SHP77 treated with DMSO at 0.1 percent for 48 hours (cell line): Measurements from ENCODE around the gene MCF2L2.

Experiments used
- DNase-seq: peaks from one replicate; lab custom pipeline; 2025; lab: John Stamatoyannopoulos, UW

Gene MCF2L2

DNA sequence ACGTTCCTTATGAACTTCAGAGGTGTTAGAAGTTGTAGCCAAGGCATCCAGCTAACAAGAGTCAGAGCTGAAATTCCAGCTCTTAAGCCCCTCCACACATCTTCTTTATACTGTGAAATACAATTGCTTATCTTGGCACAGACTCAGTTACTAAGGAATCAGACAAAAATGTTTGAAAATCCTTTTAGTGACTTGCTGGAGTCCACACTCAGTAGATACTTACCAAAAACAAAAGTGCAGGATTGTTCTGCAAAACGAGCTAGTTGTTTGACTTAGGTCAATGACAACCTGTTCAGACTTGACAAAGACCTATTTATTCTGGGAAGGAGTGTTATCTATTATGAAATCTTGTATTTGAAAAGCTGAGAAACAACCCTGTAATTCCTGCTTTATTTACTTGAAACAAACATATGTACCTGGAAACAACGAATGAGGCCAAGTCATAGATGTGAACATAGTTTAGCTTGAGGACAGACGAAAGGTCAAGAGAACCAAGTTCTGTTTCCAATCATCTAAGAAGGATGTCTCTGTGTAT is 136.9 kb downstream of the MCF2L2 start:
- DNase-seq, result no peak

DNA sequence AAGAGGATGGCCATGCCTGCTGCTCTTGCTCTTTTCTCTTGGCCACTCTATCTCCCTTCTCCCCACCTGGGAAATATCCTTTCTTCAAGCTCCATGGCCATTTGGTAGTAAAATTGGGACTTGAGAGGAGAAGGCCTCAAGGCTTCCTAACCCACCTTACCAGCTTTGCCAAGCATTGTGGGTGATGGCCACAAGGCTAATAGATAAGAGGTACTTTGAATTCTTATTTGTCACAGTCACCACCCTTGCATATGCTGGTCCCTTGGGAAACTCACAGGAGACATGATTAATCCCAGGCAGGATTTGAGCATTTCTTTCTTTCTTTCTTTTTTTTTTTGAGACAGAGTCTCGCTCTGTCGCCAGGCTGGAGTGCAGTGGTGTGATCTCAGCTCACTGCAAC is 138.2 kb downstream of the MCF2L2 start:
- no peak for DNase-seq

DNA sequence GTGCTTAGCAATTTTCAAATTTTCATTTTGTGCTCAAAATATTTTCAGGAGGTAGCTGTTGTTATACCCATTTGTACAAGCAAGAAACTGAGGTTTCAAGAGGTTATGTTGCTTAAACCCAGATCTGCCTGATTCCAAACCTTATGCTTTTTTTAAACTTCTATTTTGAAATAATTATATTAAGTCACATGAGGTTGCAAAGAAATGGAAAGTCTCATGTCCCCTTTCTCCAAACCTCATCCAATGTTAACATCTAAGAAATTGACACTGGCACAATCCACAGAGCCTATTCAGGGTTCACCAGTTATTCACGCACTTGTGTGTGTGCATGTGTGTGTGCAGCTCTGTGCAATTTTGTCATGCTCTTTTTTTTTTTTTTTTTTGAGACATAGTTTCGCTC is 140.3 kb downstream of the MCF2L2 start:
- no peak for DNase-seq

DNA sequence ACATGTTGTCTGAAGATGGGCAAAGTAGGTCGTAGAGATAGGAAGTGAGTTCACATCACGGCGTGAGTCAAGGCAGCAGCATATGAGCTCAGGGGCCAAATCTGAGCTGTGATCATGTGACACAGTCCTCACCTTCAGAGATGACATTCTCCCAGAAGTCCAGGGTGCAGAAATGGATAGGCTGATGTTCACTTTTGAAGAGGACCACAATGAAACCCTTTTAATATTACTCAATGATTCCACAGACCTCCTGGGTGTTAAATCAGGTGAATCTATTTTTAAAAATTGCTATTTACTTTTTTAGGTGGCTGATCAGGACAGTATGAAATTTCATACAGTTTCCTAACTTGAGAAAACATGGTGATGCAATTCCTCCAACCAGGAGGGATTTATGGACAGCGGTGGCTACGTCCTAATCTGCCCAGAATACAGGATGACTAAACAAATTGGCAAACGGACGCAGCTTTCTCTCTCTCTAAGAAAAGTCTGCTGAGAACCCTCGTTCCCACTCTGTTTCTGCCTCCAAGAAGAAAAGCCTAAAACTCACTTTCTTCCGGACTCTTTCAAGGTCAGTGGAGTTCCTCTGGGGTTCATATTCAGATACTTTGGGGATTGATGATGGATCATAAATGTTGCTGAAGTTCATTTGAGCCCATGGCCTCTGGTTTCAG is 141.0 kb downstream of the MCF2L2 start:
- DNase-seq, result peak; percentile 28

DNA sequence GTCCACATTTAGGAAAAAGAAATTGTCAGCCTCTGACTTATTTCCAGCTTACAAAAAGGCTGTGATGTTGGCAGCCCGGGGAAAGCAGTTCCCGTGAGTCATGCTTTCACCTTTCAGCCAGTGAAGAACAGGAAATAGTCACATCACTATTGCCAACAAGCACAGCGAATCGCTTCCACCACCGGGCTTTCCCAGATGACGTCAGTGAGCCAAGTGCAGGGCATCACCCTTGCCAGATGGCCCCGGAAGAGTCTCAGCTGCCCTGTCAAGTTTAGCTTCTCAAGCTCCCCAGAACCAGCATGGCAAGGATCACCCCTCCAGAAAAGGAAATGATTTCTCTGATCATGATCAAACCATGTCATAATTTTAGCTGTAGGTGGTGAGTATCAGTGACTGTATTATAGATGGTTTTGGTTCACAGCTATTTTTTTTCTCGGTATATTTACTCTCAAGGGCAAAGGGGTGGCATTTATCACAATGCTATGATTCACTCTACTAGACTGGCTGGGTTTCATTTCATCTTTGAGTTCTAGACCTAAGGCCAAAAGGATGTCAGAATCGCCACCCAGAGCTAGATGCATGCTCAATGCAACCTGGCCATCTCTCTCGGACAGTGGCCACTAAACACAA is 142.5 kb downstream of the MCF2L2 start:
- peak; percentile 94 for DNase-seq

GRCh38 chr3:183285318-183285717 is 143.1 kb downstream of the MCF2L2 start:
- no peak for DNase-seq

DNA sequence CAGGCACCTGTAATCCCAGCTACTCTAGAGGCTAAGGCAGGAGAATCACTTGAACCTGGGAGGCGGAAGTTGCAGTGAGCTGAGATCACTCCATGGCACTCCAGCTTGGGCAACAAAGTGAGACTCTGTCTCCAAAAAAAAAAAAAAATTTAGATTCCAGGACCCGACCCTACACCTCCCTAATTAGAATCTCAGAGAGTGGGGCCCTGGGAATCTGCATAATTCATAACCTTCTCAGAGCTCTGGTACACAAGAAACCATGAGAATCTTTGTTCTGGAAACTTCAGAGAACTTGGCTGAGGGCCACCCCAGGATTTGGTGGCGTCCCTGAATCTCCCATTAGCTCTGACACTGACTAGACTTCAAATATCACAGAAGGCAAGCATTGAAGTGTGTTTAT is 143.8 kb downstream of the MCF2L2 start:
- no peak for DNase-seq

DNA sequence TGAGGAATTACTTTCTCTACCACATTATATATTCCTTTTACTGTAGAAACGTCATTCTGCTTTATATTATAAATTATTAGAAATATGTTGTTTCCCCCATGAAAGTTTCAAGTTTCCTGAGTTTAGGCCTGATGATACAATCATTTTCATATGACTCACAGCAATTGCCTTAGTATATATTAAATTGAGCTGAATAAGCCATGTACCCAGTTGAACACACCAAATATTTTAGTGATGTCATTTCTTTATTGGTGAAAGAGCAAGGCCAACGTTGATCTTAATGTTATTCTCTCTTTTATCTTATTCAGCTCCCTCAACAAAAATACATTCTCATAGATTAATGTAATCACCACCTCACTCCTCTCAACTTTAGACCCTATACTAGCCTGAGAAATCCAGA is 144.5 kb downstream of the MCF2L2 start:
- DNase-seq, result no peak

- no peak for DNase-seq
These were observed 147.2 kb downstream of the MCF2L2 start for GRCh38 chr3:183281126-183281797.

DNA sequence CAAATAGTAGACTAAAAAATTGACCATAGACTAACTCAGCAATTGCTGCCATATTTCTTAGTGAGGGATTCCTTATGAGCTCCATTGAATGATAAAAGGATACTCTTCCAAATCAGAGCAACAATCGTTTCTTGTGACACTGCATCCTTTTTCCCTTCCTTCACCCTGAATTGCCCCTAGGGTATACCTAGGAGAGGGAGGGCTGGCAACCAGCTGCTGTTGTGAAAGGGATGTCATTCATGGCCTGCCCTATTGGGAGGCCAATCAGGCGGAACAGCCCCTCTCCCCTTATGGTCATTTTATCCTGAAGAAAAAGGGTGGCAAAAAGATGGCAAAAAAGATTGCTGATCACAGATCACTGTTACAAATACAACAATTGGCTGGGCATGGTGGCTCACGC is 149.0 kb downstream of the MCF2L2 start:
- DNase-seq, result no peak

GRCh38 chr3:183278479-183279088 is 149.8 kb downstream of the MCF2L2 start:
- no peak for DNase-seq

DNA sequence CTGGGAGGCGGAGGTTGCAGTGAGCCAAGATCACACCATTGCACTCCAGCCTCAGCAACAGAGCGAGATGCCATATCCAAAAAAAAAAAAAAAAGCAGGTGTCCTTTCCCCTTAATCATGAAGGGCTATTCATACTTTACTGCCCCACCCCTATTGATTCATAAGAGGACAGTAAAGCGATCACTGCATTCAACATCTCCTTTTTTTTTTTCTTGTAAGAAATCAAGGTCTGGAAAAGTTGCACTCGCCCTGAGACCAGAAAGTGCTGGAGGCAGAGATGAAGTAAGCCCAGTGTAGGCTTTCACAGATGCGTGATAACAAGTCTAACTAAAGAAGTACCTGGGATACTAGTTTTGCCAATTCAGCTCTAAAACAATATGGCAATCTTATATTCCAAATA is 151.2 kb downstream of the MCF2L2 start:
- DNase-seq, result no peak

DNA sequence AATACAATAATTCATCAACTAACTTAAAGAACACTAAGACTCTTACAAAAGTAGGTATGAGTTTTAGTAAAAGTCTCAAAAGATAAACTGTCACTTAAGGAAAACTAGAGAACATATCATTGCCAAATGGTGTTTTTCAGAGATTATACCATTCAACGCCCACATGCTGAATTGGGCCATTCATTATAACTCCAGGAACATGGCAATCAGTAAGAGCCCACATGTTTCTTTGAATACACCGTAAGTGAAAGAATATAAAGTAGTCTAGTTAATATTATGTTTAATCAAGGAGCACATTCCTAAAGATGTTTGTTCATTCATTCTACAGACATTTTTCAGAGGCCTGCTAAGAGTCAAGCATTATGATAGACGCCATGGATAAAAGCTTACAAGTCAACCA is 152.5 kb downstream of the MCF2L2 start:
- DNase-seq, result no peak

- no peak for DNase-seq
These were observed 153.0 kb downstream of the MCF2L2 start for GRCh38 chr3:183275418-183275817.

GRCh38 chr3:183274609-183275008 is 153.8 kb downstream of the MCF2L2 start:
- DNase-seq, result no peak

GRCh38 chr3:183272791-183273190 is 155.6 kb downstream of the MCF2L2 start:
- no peak for DNase-seq

DNA sequence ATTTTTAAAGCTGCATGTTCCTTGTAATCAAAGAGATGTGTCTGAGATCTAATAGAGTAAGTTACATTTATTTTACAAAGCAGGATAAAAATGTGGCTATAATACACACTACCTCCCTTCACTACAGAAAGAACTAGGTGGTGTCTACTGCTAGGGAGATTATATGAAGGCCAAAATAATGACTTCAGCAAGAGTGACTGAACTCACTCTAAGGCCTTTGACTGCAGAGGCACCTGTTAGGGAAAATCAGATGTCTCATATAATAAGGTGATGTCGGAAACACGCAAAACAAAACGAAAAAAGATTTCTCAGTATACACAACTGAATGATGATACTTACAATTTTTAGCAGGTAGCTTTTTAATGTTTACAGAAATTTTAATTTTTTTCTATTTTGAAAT is 156.3 kb downstream of the MCF2L2 start:
- DNase-seq, result no peak

DNA sequence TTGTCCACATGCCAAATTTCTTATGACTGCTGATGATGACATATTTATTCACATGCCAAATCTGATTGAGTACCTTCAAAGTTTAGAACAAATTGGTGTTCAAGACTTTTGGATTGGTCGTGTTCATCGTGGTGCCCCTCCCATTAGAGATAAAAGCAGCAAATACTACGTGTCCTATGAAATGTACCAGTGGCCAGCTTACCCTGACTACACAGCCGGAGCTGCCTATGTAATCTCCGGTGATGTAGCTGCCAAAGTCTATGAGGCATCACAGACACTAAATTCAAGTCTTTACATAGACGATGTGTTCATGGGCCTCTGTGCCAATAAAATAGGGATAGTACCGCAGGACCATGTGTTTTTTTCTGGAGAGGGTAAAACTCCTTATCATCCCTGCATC is 158.1 kb downstream of the MCF2L2 start:
- DNase-seq, result no peak

GRCh38 chr3:183269345-183269744 is 159.1 kb downstream of the MCF2L2 start:
- DNase-seq, result no peak

GRCh38 chr3:183268366-183268765 is 160.1 kb downstream of the MCF2L2 start:
- DNase-seq, result no peak

- no peak for DNase-seq
These were observed 161.3 kb downstream of the MCF2L2 start for GRCh38 chr3:183267140-183267539.

DNA sequence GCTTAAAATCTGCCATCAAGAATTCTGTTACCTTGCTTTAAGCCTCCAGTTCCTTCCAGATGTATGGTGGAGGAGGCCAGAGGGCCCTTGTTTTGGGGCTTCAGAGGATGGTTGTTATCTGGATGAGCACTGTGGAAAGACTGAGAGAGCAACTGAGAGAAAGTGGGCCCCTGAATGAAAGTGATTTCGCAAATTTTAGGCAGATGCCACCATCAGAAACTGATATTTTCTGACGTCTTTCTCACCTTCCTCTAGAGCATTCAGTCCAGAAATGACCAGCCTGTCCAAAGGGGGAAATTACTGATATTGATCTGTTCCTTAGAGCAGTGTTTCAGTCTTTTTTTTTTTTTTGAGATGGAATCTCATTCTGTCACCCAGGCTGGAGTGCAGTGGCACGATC is 162.0 kb downstream of the MCF2L2 start:
- DNase-seq, result no peak
